ENCODE results near the gene ABCG4. TPM values are rescaled to one million over a fixed set of nuclear protein-coding genes. Genes with fewer than 3 reads are reported as not detected.

ABCG4 gene
- total RNA-seq, 6 donors from 2014 or later: 0.06 to 0.78 TPM; not detected in 4

DNA sequence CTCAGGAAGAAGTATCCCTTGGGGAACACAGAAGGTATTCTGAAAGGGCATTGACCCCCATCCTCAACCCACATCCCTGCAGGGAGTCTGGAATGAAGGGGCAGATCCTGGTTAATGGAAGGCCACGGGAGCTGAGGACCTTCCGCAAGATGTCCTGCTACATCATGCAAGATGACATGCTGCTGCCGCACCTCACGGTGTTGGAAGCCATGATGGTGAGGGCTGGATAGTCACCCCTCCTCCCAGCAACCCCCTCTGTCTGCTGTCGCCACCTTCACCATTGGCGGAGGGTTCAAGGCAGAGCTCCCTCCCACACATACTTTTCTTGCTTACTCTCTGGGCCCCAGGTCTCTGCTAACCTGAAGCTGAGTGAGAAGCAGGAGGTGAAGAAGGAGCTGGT lies 5.3 kb downstream of the ABCG4 start:
- Histone ChIP-seq H3K9me3 (no peaks in the 10 kb centered on the region), H3K27me3 (peaks cover 0 to 11% (median 9%) of the 10 kb centered on the region in 4 donors), H3K4me1 (peaks cover 6 to 9% (median 8%) of the 10 kb centered on the region in 4 donors), H3K27ac (no peak overlapping the region), H3K4me3 (no peak overlapping the region), H3K36me3 (no peaks in the 10 kb centered on the region)
- DNase-seq: no peak
- no peak for ATAC-seq (ENCODE audit: low FRiP score in 2 of 2)
- no peak for TF ChIP-seq POLR2A (IDR thresholded peaks at IDR 0.05)
- no peak for TF ChIP-seq EP300 (IDR thresholded peaks at IDR 0.05)
- 96 to 100% methylated on average over 6 of the region's 6 CpGs for WGBS, 2 donors

- WGBS, 2 donors: 47 to 52% methylated on average over 8 of the region's 8 CpGs
- Histone ChIP-seq H3K27ac (no peak overlapping the region), H3K36me3 (no peaks in the 10 kb centered on the region), H3K9me3 (no peaks in the 10 kb centered on the region), H3K4me1 (no peaks in the 10 kb centered on the region), H3K4me3 (no peak overlapping the region), H3K27me3 (no peaks in the 10 kb centered on the region)
- no peak for DNase-seq
- TF ChIP-seq POLR2AphosphoS5 (IDR thresholded peaks at IDR 0.05) (no peak), POLR2A (IDR thresholded peaks at IDR 0.05) (no peak), EP300 (IDR thresholded peaks at IDR 0.05) (no peak)
- TF ChIP-seq, protein P1, sequence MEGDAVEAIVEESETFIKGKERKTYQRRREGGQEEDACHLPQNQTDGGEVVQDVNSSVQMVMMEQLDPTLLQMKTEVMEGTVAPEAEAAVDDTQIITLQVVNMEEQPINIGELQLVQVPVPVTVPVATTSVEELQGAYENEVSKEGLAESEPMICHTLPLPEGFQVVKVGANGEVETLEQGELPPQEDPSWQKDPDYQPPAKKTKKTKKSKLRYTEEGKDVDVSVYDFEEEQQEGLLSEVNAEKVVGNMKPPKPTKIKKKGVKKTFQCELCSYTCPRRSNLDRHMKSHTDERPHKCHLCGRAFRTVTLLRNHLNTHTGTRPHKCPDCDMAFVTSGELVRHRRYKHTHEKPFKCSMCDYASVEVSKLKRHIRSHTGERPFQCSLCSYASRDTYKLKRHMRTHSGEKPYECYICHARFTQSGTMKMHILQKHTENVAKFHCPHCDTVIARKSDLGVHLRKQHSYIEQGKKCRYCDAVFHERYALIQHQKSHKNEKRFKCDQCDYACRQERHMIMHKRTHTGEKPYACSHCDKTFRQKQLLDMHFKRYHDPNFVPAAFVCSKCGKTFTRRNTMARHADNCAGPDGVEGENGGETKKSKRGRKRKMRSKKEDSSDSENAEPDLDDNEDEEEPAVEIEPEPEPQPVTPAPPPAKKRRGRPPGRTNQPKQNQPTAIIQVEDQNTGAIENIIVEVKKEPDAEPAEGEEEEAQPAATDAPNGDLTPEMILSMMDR (IDR thresholded peaks at IDR 0.05): peak in 1 of 6 experiments; percentile 13
- ATAC-seq (ENCODE audit: low FRiP score in 2 of 2): no peak
These were observed 7.1 kb downstream of the ABCG4 start for GRCh38 chr11:119155733-119156492.

- TF ChIP-seq, protein P1 (IDR thresholded peaks at IDR 0.05): no peak
- no peak for TF ChIP-seq POLR2AphosphoS5 (IDR thresholded peaks at IDR 0.05)
- no peak for TF ChIP-seq EP300 (IDR thresholded peaks at IDR 0.05)
- no peak for TF ChIP-seq POLR2A (IDR thresholded peaks at IDR 0.05)
- no peak overlapping the region for H3K27ac ChIP-seq
- ATAC-seq (ENCODE audit: low FRiP score in 2 of 2): no peak
- no peaks in the 10 kb centered on the region for H3K36me3 ChIP-seq
- DNase-seq: no peak
- no peaks in the 10 kb centered on the region for H3K27me3 ChIP-seq
- no peaks in the 10 kb centered on the region for H3K4me1 ChIP-seq
- no peak overlapping the region for H3K4me3 ChIP-seq
- 89 to 90% methylated on average over 10 of the region's 10 CpGs for WGBS, 2 donors
- H3K9me3 ChIP-seq: no peaks in the 10 kb centered on the region
These were observed 7.6 kb downstream of the ABCG4 start for GRCh38 chr11:119156496-119156895.

- DNase-seq (no peak), ATAC-seq (ENCODE audit: low FRiP score in 2 of 2) (no peak)
- Histone ChIP-seq H3K4me1 (no peaks in the 10 kb centered on the region), H3K36me3 (no peaks in the 10 kb centered on the region), H3K27me3 (no peaks in the 10 kb centered on the region), H3K9me3 (no peaks in the 10 kb centered on the region), H3K4me3 (no peak overlapping the region), H3K27ac (no peak overlapping the region)
- WGBS, 2 donors: 50 to 63% methylated on average over 3 of the region's 3 CpGs
- TF ChIP-seq POLR2A (IDR thresholded peaks at IDR 0.05) (no peak), EP300 (IDR thresholded peaks at IDR 0.05) (no peak), POLR2AphosphoS5 (IDR thresholded peaks at IDR 0.05) (no peak)
- TF ChIP-seq, protein P1 (IDR thresholded peaks at IDR 0.05): no peak
These were observed 8.2 kb downstream of the ABCG4 start for GRCh38 chr11:119157063-119157462.

GRCh38 chr11:119158467-119158866 lies 9.6 kb downstream of the ABCG4 start:
- no peak overlapping the region for H3K4me3 ChIP-seq
- no peak overlapping the region for H3K27ac ChIP-seq
- no peaks in the 10 kb centered on the region for H3K9me3 ChIP-seq
- TF ChIP-seq POLR2A (IDR thresholded peaks at IDR 0.05) (no peak), POLR2AphosphoS5 (IDR thresholded peaks at IDR 0.05) (no peak), EP300 (IDR thresholded peaks at IDR 0.05) (no peak)
- TF ChIP-seq, protein P1 (IDR thresholded peaks at IDR 0.05): no peak
- H3K36me3 ChIP-seq: no peaks in the 10 kb centered on the region
- no peak for DNase-seq
- no peaks in the 10 kb centered on the region for H3K27me3 ChIP-seq
- no peaks in the 10 kb centered on the region for H3K4me1 ChIP-seq
- 91 to 95% methylated on average over 12 to 13 of the region's 13 CpGs for WGBS, 2 donors
- ATAC-seq (ENCODE audit: low FRiP score in 2 of 2): no peak
